K562 (cell line): ENCODE results near the gene JADE2. TPM values are rescaled to one million over a fixed set of nuclear protein-coding genes. Genes with fewer than 3 reads are reported as not detected.

Source experiments
- ATAC-seq: fragments of 200-7000 bp; cut with Tn5 transposase; 3 replicates; pipeline ENCODE4 v1.9.1; 2020; ENCODE audit warnings: moderate library complexity
- BruUV-seq: library from RNA; stranded (reverse); fragments of 400-500 nt; replicated peaks from 2 replicates; lab custom pipeline; 2021; lab: Mats Ljungman, UMichigan
- CTCF ChIA-PET: fragments of 300-600 bp; formaldehyde crosslinking; extraction: SDS; loops from one replicate; lab custom pipeline; 2021; ENCODE audit warnings: low intra/inter-chr PET ratio; lab: Yijun Ruan, JAX
- POLR2A ChIA-PET: fragments of 300-600, 350-650 bp; sonication (Branson Sonifier 250); formaldehyde crosslinking; extraction: SDS; loops from one replicate; lab custom pipeline; 2021; ENCODE audit warnings: antibody characterized with exemption, inconsistent platforms; lab: Yijun Ruan, JAX
- DNase-seq, 4 experiments: peaks; one replicate each; pipeline versions ENCODE4 v3.0.0 to v3.0.0-alpha.2; 2011 to 2018; ENCODE audit warnings: low spot score in 3 of 4, mixed read lengths in 3 of 4; ENCODE audit errors: extremely low read depth in 1 of 4
- FAIRE-seq: peaks from 2 replicates; lab custom pipeline; 2011; peaks lifted over from hg19 to GRCh38; lab: Jason Lieb, UNC
- H2AFZ ChIP-seq: 2 replicates; pipeline ENCODE4 v1.6.0; 2011; ENCODE audit warnings: low read depth, low read length, control low read depth, inconsistent platforms
- H3K27ac ChIP-seq: fragments of 200-600 bp; 3 replicates; pipeline ENCODE4 v1.8.0; 2011; ENCODE audit warnings: low read depth, mild to moderate bottlenecking, control low read depth, inconsistent platforms, low read length, moderate library complexity, mixed read lengths; ENCODE audit errors: extremely low read depth
- H3K27me3 ChIP-seq, 2 experiments: fragments of 300-600 bp in 1 of 2; 2 replicates in 1 of 2; 3 replicates in 1 of 2; pipeline versions ENCODE4 v1.6.0 to v1.8.0; 2011; ENCODE audit warnings: inconsistent platforms in 2 of 2, low read length in 2 of 2, mild to moderate bottlenecking in 1 of 2, mixed read lengths in 1 of 2, moderate library complexity in 1 of 2; ENCODE audit not compliant: control insufficient read depth in 2 of 2, insufficient read depth in 2 of 2
- H3K36me3 ChIP-seq: fragments of 300-600 bp; 3 replicates; pipeline ENCODE4 v1.8.0; 2011; ENCODE audit warnings: mild to moderate bottlenecking, low read length, inconsistent platforms; ENCODE audit not compliant: control insufficient read depth, insufficient read depth
- H3K4me1 ChIP-seq, 2 experiments: fragments of 200-600 bp in 1 of 2; replicated peaks in 1 of 2; 2 replicates in 1 of 2; 3 replicates in 1 of 2; pipeline versions ENCODE4 v1.5.1 to v1.8.0; 2011; ENCODE audit warnings: inconsistent platforms in 2 of 2, low read length in 2 of 2, mild to moderate bottlenecking in 1 of 2, mixed read lengths in 1 of 2, moderate library complexity in 1 of 2; ENCODE audit not compliant: control insufficient read depth in 2 of 2, insufficient read depth in 2 of 2
- H3K4me2 ChIP-seq: 2 replicates; pipeline ENCODE4 v1.6.1; 2011; ENCODE audit warnings: low read length, control low read depth, inconsistent platforms, mixed read lengths; ENCODE audit not compliant: insufficient read depth
- H3K4me3 ChIP-seq: fragments of 200-600 bp; sonication (generic), shearing (Covaris generic); 2 replicates; pipeline ENCODE4 v1.5.1; 2016; ENCODE audit warnings: control low read depth, inconsistent platforms
- H3K79me2 ChIP-seq: fragments of 200-600 bp; 3 replicates; pipeline ENCODE4 v1.8.0; 2011; ENCODE audit warnings: low read length, inconsistent platforms; ENCODE audit not compliant: control insufficient read depth, insufficient read depth
- H3K9ac ChIP-seq, 2 experiments: 2 replicates each; pipeline versions ENCODE4 v1.6.0 to v1.6.1; 2011; ENCODE audit warnings: low read depth in 2 of 2, low read length in 2 of 2, control low read depth in 1 of 2, inconsistent platforms in 1 of 2, mild to moderate bottlenecking in 1 of 2, mixed read lengths in 1 of 2; ENCODE audit not compliant: insufficient read depth in 1 of 2
- H3K9me1 ChIP-seq: one replicate; pipeline ENCODE4 v1.6.0; 2011; ENCODE audit warnings: inconsistent platforms, mild to moderate bottlenecking, low read length, moderate library complexity; ENCODE audit not compliant: control insufficient read depth, insufficient read depth
- H3K9me3 ChIP-seq: replicated peaks from 2 replicates; pipeline ENCODE4 v1.5.1; 2011; ENCODE audit warnings: low read depth, low read length, inconsistent platforms; ENCODE audit not compliant: control insufficient read depth, insufficient read depth
- H4K20me1 ChIP-seq: replicated peaks from 2 replicates; pipeline ENCODE4 v1.6.1; 2011; ENCODE audit warnings: low read length, inconsistent platforms, mixed read lengths; ENCODE audit not compliant: control insufficient read depth, insufficient read depth
- HBP1 ChIP-seq: fragments of 450-650 bp; formaldehyde crosslinking; IDR thresholded peaks from 2 replicates; pipeline ENCODE4 v1.4.0; 2022; ENCODE audit warnings: missing genetic modification characterization
- HMGN3 ChIP-seq: IDR thresholded peaks from 2 replicates; pipeline ENCODE4 v1.6.1; 2011; ENCODE audit warnings: borderline replicate concordance, low read depth, mild to moderate bottlenecking, mixed read lengths, low read length; ENCODE audit not compliant: insufficient read length; ENCODE audit errors: extremely low read depth
- IRF9 ChIP-seq: fragments of 450-650 bp; IDR thresholded peaks from 2 replicates; pipeline ENCODE4 v1.6.1; 2016; ENCODE audit warnings: missing biosample characterization, missing genetic modification characterization
- NBN ChIP-seq: fragments of 450-650 bp; IDR thresholded peaks from 2 replicates; pipeline ENCODE4 v1.6.1; 2016; ENCODE audit warnings: low read depth, mild to moderate bottlenecking
- ZNF318 ChIP-seq, 2 experiments: fragments of 450-650 bp; IDR thresholded peaks; 2 replicates each; pipeline ENCODE4 v1.6.1; 2016; ENCODE audit warnings: mild to moderate bottlenecking in 2 of 2, borderline replicate concordance in 1 of 2, low read depth in 1 of 2, moderate library complexity in 1 of 2
- ZNF431 ChIP-seq: sonication (generic); formaldehyde crosslinking; IDR thresholded peaks from 2 replicates; pipeline ENCODE4 v1.8.0; 2022; ENCODE audit warnings: mild to moderate bottlenecking, missing genetic modification reagents
- ZNF77 ChIP-seq: fragments of 250-450 bp; sonication (Bioruptor Pico); IDR thresholded peaks from 2 replicates; pipeline ENCODE4 v1.5.0; 2020
- WGBS: fragments of 100-300 bp; shearing (Covaris generic); methylation state at CpG from one replicate; pipeline ENCODE4 v1.1.6; 2016; ENCODE audit warnings: low coverage, mixed read lengths; ENCODE audit not compliant: insufficient coverage; ENCODE audit errors: missing lambda C conversion rate; 5-methylcytosine and 5-hydroxymethylcytosine counted together
- in situ Hi-C: fragments of 300-500 bp; cut with MboI; formaldehyde crosslinking; loops from 4 replicates; pipeline ENCODE4 v1.15.0; 2018; ENCODE audit warnings: inconsistent platforms, mixed read lengths
- intact Hi-C: fragments of 100-400 bp; cut with micrococcal nuclease; formaldehyde crosslinking; loops from 2 replicates; pipeline ENCODE4 v1.14.2; 2022
- polyA plus RNA-seq, 8 experiments: library from polyadenylated mRNA; depleted of rRNA in 4 of 8; stranded (reverse) in 5 of 8; unstranded in 3 of 8; fragments of >200 nt; fragmentation: Nextera tagmentation in 2 of 8; fragmentation: Illumina TruSeq in 1 of 8; extraction: Ambion mirVana in 2 of 8; extraction: Trizol in 1 of 8; gene quantifications; 2 replicates each; pipeline versions ENCODE4 v1.2.1 to v1.2.3, GENCODE V29; 2011 to 2014; ENCODE audit warnings: inconsistent platforms in 1 of 8, missing spikeins in 1 of 8
- total RNA-seq, 7 experiments: library from RNA; depleted of rRNA in 6 of 7; stranded (reverse); fragments of >200 nt in 6 of 7; fragmentation: Illumina TruSeq in 2 of 7; extraction: Trizol in 2 of 7; gene quantifications; 2 replicates each; pipeline versions ENCODE4 v1.2.1 to v1.2.3, GENCODE V29; 2011 to 2021; ENCODE audit warnings: low replicate concordance in 1 of 7

JADE2 gene
- total and polyA plus RNA-seq, 9 of the 15 experiments (the other 6 are each of a cell fraction or from before 2014, with no cell fraction given), result 0.50 to 23.3 (median 9.1) TPM

GRCh38 chr5:134583766-134584165, 58.3 kb downstream of the JADE2 start:
- no peak overlapping the region for H2AFZ ChIP-seq
- ATAC-seq, result no peak
- H3K79me2 ChIP-seq, result no peaks in the 10 kb centered on the region
- no peak for FAIRE-seq
- no peak overlapping the region for H3K27ac ChIP-seq
- DNase-seq, result no peak
- H3K4me1 ChIP-seq, result peaks cover 0 to 10% of the 10 kb centered on the region in 2 experiments; a peak in 3 of 5 replicates
- intact Hi-C loops, result no loop called here
- 0% methylated on average over 2 of the region's 2 CpGs for WGBS
- no peaks in the 10 kb centered on the region for H4K20me1 ChIP-seq
- peaks cover 11% of the 10 kb centered on the region; the same call in 1 of the 3 replicates for H3K36me3 ChIP-seq
- no peak for TF ChIP-seq HMGN3
- TF ChIP-seq ZNF431 (CRISPR knock-in tag), result no peak
- TF ChIP-seq HBP1 (CRISPR knock-in tag), result no peak
- no peak for TF ChIP-seq IRF9 (tag)
- no peak for TF ChIP-seq ZNF318 (IDR thresholded peaks at IDR 0.05; ENCODE audit: borderline replicate concordance in 1 of 2, low read depth in 1 of 2)
- TF ChIP-seq ZNF77 (CRISPR knock-in tag), result no peak
- TF ChIP-seq NBN, result no peak
- POLR2A ChIA-PET, result interaction anchor here (0.7 to 1.1 kb wide), 3 partner anchors 52 to 280 kb away, joined by 3 read pairs; no protein-coding TSS in a partner anchor
- no peak overlapping the region for H3K4me3 ChIP-seq
- CTCF ChIA-PET, result no interaction called here
- in situ Hi-C loops, result loop anchor here (5.0 to 25.0 kb wide), 3 partner anchors 281 to 546 kb away; no protein-coding TSS in a partner anchor
- no peak overlapping the region for H3K4me2 ChIP-seq
- no peaks in the 10 kb centered on the region for H3K9me3 ChIP-seq
- no peaks in the 10 kb centered on the region for H3K27me3 ChIP-seq
- H3K9ac ChIP-seq, result no peak overlapping the region
- no TSS peak for BruUV-seq
- no peaks in the 10 kb centered on the region for H3K9me1 ChIP-seq
